ENCODE results near the gene TNFAIP1.

The TNFAIP1 gene

GRCh38 chr17:28371245-28372202, 36.0 kb downstream of the TNFAIP1 start, which contains the start of gene SARM1:
Gene SARM1 (plus strand): TSS chr17:28371694. CDS start chr17:28372033, 339 bp downstream.
- TF ChIP-seq CTCF (IDR thresholded peaks at IDR 0.05): no peak

GRCh38 chr17:28372203-28372944, 36.8 kb downstream of the TNFAIP1 start:
- TF ChIP-seq CTCF (IDR thresholded peaks at IDR 0.05): no peak

GRCh38 chr17:28372945-28373274, 37.3 kb downstream of the TNFAIP1 start:
- TF ChIP-seq CTCF (IDR thresholded peaks at IDR 0.05): no peak

- TF ChIP-seq CTCF (IDR thresholded peaks at IDR 0.05): no peak
These were observed 44.5 kb downstream of the TNFAIP1 start for GRCh38 chr17:28379814-28380801.

- no peak for TF ChIP-seq CTCF (IDR thresholded peaks at IDR 0.05)
These were observed 45.7 kb downstream of the TNFAIP1 start for GRCh38 chr17:28381141-28381825.

GRCh38 chr17:28384281-28385036, 48.9 kb downstream of the TNFAIP1 start:
- TF ChIP-seq CTCF (IDR thresholded peaks at IDR 0.05): no peak
